DMS153 (cell line): Measurements from ENCODE around the gene FAM135A.

Source experiments
- DNase-seq: peaks from one replicate; lab custom pipeline; 2025; lab: John Stamatoyannopoulos, UW

Gene FAM135A

DNA sequence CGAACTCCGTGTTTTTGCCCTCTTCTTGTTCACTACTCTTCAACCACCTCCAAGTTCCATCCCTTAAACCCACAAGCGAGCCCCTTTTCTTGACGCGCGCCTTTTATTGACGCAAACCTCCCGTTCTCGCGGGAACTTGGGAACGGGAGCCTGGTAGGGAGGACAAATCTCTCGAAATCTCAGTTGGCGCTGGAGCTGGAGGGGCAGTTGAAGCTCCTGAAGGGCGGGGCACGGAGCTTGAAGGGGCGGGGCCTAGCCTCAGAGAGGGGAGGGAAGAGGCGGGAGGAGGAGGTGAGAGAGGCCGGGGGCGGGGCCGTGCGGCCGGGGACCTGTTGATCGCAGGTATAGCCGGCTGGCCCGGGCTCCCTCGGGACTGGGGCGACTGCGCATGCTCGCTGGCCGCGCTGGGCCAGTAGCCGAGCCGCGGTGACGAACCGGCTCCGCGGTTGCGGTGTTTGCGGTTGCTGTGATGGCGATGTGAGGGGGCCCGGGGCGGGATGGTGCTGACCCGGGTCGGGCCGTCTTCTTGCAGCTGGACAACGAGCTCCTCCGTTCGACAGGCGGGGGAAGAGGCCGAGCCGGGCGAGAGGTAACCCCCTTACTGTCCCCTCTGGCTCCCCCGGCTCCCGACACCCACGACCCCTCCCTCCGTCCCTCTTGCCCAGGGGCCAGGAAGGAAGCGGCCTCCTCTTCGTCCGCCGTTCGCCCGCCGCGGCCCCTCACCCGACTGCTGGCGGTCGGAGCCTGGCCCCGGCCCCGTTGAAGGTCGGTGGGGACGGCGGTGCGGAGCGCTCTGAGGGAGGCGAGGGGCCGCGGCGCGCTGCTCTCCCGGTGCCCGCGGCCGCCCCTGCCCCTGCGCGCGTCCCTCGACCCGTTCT is at the start of gene FAM135A:
Gene FAM135A (plus strand): TSS at position 395 of the 878 bp plus-strand sequence. CDS start 14,835 bp downstream, outside the sequence.
- DNase-seq = peak; percentile 98

DNA sequence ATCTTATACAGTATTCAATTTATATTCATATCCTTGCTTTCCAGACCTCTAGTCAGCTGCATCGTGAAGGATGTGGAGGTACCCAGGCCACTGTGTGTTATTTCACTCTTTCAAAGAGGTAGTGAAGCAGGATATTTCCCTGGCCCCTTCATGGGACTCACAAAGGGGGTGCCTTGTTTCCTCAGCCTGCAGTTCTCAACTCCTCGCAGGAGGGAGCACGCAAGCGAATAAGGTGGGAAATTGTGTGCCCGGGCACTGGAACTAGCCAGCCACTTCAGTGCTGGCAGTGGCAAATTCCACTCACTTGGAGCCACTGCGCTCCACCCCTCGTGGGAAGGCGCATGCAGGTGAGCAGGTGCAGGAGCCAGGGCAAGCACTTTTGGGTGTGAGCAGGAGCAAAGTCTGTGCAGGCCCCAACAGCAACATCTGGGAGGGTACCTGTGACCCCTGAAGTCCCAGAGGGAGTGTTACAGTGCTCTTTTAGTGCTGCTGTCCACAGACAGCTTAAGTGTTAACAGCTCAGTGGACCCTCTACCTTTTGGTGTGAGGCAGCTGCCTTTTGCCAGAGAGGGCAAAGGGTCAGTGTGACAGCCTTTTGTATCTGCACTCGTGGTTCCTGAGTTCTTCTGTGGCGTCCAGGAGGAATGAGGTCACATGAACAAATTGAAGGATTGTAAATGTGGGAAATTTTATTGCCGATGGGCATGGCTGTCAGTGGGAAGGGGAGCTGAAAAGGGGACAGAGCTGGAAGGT is 49.4 kb upstream of the FAM135A start:
- DNase-seq = no peak

DNA sequence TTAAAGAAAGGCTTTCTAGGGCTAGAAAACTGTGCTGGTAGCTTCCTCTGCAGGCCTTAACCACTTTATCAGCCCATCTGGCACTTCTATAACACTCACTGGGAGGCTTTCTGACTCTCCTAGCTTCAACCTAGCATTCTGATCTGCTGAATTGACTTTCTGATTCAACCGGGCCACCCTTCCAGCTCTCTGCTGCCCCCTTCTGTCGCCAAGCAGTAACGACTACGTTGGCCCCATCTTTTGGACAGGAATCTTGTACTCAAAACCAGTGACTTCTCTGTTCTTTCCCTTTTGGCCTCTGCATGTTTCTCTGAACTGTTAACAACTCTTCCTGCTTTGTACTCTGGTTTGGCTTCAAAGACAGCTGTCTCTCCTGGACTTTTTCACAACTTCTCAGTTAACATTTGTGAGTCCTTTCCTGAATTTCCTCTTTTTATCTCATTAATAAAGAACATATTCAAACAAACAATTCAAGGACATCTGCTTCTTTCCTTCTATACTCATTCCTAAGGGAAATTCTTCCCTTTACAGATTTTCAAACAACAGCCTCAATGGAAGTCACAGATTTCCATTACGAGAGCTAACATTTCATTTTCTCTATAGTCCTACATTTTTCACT is 43.9 kb upstream of the FAM135A start:
- peak; percentile 21 for DNase-seq

DNA sequence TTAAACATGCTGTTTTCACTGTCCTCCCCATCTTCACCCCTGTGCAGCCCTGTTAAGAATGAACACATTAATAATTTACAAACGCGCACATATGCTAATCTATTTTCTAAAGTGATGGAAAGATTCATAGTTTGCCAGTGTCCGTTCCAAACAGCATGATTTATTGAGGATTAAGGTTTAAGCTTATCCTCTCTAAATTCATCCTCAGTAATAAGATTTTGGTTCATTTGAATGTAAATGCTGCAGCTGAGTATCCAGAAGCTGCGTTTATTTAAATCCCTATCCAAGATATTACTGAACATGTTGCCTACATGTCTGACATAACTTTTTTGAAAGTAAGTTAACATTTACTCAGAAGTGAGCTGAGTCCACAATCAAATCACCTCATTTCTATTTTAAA is 42.8 kb upstream of the FAM135A start:
- no peak for DNase-seq

DNA sequence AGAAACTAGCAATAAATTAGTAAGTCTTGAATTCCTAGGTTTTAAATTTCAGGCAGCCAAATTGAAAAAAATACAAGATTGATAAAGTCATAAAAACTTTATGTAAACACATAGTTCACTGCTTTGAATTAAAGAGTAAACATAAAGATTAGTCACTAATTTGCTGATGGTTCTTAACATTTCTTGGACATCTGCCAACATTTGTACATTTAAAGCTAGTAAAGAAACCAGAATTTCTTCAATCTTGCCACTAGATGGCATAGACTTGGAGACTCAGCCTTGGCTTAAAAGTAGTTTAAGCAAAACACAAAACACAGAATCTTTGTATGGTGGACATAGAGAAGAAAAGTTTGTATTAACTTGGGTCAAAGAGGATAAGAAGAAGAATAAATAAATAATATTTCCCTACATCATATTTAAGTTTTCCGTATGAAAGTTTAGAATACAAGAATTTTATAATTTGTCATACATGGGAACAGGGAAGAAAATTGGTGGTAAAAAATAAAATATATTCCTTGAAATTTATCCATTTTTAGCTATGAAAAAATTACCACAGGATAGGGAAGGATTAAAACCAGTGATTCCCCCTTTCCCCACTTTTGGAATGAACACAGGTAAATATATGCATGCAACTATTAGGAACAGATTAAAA is 41.7 kb upstream of the FAM135A start:
- peak; percentile 71 for DNase-seq

DNA sequence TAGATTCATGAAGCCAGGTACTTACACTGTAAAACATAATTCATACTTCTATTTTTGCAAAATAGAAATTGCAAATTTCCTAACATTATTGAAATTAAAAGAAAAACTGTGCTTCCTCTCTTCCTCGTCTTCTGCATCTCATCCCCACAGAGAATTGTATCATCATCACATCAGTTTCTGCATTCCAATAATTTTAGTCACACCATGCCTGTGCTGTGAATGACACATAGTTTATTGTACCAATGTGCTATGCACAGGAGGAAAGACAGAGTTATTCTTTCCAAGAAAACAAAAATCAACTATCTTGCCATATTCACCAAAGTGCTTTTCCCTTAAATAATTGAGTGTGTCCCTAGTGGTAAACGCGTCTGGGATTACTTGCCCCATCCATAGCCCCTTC is 38.1 kb upstream of the FAM135A start:
- no peak for DNase-seq

DNA sequence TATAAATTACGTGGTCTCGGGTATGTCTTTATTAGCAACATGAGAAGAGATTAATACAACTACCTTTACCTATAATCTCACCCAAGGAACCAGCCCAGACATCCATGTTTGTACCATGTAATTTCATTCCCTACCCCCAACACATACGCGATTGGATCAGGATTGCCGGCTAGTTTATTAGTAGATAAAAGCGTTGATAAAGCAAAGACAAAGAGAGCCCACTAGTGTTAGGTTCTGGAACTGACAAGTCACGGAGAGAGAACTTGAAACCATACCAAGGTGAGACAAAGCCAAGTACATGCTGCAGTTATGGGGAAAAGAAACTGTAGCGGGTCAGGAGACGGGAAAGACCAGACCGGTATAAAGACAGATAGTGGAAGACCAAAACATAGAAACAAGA is 37.4 kb upstream of the FAM135A start:
- no peak for DNase-seq

DNA sequence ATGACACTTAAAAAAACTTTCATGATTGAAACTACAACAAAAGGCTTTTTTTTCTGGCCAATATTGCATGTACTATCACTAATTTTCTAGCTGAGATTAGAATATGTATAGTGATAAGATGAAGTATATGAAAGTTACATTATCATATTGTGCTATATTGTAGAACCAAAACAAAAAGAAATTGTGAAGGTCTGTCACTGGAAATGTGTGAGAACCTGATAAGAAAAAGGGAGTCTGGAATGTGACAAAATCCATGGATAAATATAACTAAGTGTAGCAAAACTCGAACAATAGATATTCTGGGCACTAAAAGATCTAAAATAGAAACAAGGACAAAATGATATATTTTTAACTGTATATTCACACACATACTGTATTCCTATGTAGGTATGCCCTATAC is 36.7 kb upstream of the FAM135A start:
- DNase-seq = no peak

DNA sequence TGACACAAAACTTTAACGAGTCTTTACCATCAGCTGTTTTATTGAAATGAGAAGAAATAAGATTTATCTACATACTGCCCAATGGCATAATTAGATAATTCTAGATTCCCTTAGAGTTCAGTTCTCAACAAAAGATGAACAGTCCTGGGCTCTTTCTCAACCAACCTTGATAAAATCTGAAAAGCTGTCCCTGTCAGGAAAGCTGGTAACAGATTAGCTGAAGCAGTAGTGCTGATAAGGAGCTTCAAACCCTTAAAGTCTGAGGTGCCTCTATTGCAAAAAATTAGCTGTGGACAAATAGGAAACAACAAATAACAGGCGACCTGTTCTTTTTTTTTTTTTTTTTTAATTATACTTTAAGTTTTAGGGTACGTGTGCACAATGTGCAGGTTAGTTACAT is 35.9 kb upstream of the FAM135A start:
- DNase-seq = no peak

DNA sequence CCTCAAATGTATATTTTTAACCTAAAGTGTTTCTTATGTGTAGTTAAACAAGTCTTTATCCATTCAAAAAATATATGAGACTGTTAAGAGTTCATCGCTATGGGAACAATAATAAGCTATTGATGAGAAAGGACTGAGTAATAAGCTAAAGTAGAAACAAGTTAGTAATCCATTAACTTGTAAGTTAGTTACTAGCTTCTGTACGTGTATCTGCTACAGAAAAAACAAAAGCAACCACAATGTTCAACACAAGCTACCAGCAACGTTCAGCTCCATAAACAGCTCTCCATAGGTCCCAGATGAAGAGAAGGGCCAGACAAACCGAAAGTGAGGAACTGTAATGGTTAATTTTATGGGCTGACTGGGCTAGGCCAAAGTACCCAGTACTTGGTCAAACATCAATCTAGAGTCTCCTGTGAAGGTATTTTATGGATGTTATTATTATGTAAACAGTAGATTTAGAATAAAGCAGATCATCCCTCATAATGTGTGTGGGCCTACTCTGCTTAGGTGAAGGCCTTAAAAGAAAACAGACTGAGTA is 33.8 kb upstream of the FAM135A start:
- DNase-seq = no peak

DNA sequence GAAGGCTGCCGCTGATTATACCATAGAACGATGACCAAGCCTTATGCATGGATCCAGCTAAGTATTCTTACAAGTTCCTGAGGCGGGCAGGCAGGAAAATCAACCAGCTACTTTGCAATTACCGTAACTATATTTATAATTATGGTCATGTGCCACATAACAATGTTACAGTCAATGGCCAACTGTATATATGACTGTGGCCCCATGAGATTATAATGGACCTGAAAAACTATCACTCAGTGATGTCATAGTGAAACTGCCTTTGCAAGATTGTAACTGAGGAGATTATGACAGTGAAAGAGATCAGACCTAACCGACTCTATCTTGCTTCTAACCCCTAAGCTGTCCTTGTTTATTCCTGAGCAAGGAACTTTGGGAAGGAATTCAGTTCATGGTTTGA is 33.1 kb upstream of the FAM135A start:
- DNase-seq = no peak

DNA sequence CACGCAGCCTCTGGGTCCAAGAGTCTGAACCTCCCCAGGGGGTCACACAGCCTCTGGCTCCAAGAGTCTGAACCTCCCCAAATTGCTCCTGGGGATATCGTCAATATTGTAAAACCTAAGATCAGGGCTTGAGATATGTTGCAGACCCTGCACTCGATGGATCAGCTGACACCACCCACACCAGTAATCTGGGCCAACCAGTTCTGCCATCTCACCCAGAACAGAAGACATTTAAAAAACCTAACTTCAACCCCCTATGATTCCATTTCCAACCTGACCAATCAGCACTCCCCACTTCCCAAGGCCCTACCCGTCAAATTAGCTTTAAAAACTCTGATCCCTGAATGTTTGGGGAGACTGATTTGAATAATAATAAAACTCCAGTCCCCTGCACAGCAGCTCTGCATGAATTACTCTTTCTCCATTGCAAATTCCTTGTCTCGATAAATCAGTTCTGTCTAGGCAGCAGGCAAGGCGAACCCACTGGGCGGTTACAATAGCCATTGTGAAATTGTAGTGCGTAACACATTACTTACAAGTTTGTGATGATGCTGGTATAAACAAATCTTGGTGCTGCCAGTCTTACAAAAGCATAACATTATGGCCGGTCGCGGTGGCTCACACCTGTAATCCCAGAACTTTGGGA is 32.4 kb upstream of the FAM135A start:
- DNase-seq = no peak

DNA sequence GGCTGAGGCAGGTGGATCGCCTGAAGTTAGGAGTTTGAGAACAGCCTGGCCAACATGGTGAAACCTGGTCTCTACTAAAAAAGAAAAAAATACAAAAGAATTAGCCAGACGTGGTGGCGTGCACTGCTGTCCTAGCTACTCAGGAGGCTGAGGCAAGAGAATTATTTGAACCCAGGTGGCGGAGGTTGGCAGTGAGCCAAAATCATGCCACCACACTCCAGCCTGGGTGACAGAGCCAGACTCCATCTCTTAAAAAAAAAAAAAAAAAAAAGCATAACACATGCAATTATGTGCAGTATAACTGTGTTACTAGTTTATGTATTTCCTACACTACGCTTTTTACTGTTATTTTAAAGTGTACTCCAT is 31.9 kb upstream of the FAM135A start:
- no peak for DNase-seq

DNA sequence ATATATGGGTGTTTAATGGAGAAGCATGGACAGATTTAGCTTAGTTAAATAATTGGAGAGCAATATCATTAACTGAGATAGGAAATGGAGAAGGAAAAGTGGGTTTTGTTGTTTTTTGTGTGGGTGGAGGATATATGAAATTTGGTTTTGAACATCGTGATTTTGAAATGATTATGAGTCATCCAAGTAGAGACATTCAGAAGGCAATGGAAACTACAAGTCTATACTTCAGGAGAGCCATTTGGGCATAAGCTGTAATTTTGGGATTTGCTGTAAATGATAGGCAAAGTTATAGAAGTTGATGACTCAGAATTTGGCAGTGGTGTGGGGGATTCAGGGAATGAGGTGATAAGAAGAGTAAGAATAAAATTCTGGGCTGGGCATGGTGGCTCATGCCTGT is 27.4 kb upstream of the FAM135A start:
- no peak for DNase-seq

DNA sequence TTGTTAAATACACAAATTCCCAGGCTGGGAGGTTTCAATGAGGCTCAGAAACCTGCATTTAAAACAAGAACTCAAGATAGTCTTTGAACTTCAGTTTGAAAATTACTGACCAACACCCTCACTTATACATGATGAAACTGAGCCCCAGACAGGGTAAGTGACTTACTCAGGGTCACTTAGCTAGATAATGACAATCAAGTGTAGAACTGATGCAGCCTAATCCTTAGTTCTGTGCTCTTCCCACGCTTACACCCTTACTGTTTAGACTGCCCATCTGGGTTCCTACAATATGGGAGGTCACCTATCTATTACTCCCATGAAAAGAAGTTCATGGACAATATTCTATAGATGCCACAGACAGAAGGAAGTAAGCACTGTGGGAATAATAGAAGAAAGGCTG is 24.5 kb upstream of the FAM135A start:
- no peak for DNase-seq

DNA sequence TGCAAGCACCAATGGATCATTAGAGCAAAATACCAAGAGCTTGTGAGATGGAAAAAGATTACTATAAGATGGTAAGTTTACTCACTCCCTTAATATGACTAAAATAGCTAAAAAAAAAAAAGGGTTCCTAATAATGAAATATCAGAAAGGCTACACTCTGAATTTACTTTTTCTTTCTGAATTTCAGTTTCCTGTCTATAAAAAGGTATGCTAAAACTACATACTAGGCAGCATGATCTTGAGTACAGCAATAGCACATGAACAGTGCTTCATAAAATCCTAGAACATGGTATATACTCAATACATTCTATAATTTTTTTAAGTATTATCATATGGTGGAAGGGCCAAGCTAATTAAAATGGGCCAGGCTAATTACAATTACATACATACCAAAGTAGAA is 24.0 kb upstream of the FAM135A start:
- no peak for DNase-seq

DNA sequence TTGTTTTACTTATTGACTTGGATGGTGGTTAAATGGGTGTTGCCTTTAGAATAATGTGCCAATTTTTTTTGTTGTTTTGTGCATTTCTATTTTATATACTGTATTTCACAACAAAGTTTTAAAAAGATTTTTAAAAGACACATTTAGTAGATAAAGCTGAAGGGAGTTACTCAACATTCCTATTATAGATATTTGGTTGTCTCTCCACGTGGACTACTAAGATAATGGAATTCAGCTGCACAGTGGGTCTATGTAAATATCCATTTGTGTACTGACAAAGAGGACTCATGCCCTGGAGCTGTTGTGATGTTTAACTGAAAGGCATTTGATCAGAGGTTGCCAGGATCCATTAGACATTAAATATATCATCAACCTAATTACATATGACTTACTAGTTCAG is 23.2 kb upstream of the FAM135A start:
- DNase-seq = no peak

DNA sequence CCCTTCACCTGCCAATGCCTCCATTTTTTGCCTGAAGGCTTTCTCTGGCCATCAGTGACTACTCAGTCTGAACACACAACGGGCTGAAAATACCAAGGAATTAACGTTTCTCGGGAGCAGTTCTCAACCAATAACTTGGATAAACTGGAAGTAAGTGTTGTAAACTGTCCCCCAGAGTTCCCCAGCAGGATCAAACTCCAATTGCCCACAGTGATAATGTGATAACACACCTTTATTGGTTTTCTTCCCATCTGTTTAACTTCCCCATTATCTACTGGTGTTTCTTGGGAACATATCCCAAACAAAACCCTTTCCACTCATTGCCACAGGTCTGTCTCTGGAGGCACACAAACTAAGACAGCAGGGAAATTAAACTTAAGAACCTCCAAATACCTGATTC is 21.8 kb upstream of the FAM135A start:
- no peak for DNase-seq

DNA sequence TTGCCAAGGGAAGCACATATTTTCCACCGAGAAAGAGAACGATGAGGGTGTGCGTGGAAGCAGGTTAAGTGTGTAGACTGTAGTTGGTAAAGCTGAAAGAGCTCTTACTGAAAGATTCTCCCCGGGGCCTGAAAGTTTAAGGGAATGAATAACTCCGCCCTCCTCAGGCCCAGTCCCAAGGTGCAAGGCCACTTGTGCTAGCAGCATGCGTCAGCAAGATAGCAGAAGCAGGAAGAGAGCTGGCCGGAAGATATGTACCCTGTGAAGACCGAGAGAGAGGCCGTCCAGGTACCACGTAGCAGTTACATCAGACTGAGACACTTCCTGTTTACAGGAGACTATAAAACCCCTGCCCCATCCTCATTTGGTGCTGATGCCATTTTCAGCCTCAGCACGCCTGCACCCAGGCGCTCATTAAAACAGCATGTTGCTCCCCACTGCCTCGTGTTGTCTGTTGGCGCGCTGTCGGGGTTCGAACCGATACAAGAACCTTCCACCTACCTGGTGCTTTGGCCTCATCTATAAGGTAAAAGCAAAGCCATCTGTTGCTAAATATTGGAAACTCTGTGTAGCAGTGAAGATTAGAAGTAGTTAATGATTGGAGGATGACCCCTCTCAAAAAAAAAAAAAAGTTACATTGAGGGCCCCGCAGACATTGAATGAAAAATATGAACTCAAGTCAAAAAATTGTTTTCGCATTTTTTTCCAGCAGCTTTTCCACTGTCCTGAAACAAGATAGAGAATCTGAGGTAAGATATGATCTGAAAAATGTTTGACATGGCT is 18.6 kb upstream of the FAM135A start:
- DNase-seq = no peak

DNA sequence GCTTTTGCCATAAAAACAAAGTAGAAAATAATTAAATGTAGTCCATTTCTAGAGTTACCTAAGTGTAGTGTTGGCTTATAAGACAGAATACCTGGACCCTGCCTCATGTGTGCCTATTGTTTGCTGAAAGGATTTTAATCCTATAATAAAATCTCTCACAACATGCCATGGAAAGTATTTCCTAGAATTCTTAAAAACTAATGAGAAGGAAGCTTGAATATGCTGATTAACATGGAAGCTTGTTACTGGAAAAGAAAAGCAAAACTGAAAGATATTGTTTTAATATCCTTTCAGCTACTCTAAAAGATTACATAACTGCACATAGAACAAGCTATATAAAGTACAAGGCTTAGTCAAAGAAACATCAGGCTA is 18.0 kb upstream of the FAM135A start:
- DNase-seq = no peak

DNA sequence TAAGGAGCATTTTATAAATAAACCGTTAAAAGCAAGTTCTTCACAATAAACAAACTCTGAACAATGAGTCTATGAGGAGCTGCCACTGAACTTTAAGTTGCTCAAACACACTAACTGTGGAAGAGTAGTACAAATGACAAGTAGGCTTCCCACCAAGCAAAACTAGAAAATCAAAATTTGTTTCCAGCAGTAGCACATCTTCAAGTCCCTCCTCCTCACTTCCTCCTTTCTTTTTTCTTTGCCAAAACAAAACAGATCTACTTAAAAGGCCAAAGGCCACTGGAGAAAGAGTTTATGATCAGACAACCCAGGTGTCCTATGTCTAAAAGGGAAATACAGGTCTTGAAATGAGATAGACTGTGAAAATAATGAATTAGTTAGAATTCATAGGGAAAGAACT is 17.1 kb upstream of the FAM135A start:
- DNase-seq = no peak
